ENCODE measurements around the gene PPCS.
"Not testable (repeated sequence)": the region's sequence is repeated elsewhere in the genome, so short reads cannot be mapped to it uniquely, and the experiment has no call there.

Gene PPCS

GRCh38 chr1:42453386-42453785, 3.0 kb upstream of the PPCS start:
- no peak for DNase-seq (ENCODE audit: low spot score)

GRCh38 chr1:42454403-42454802, 1.9 kb upstream of the PPCS start:
- no peak for DNase-seq (ENCODE audit: low spot score)

GRCh38 chr1:42456754-42457089, 379 bp downstream of the PPCS start:
- DNase-seq (ENCODE audit: low spot score), result peak; percentile 42

- no peak for DNase-seq (ENCODE audit: low spot score)
Measured at GRCh38 chr1:42461196-42461595, 4.9 kb downstream of the PPCS start.

- DNase-seq (ENCODE audit: low spot score), result peak; percentile 97
Measured at GRCh38 chr1:42462828-42463763, 6.8 kb downstream of the PPCS start, which contains the start of gene CCDC30. Gene CCDC30 (plus strand): TSS chr1:42463286. CDS start chr1:42480552, 17,266 bp downstream.

GRCh38 chr1:42463921-42464320, 7.6 kb downstream of the PPCS start:
- no peak for DNase-seq (ENCODE audit: low spot score)

- DNase-seq (ENCODE audit: low spot score), result no peak
Measured at GRCh38 chr1:42466030-42466429, 9.7 kb downstream of the PPCS start.

- no peak for DNase-seq (ENCODE audit: low spot score)
Measured at GRCh38 chr1:42469727-42470126, 13.4 kb downstream of the PPCS start.

- no peak for DNase-seq (ENCODE audit: low spot score)
Measured at GRCh38 chr1:42476605-42477004, 20.3 kb downstream of the PPCS start.

GRCh38 chr1:42477354-42477753, 21.0 kb downstream of the PPCS start:
- DNase-seq (ENCODE audit: low spot score), result not testable (repeated sequence)

- no peak for DNase-seq (ENCODE audit: low spot score)
Measured at GRCh38 chr1:42477775-42478174, 21.4 kb downstream of the PPCS start.

- peak; percentile 46 for DNase-seq (ENCODE audit: low spot score)
Measured at GRCh38 chr1:42479621-42480020, 23.3 kb downstream of the PPCS start.

- no peak for DNase-seq (ENCODE audit: low spot score)
Measured at GRCh38 chr1:42480921-42481320, 24.6 kb downstream of the PPCS start.

GRCh38 chr1:42482635-42483153, 26.4 kb downstream of the PPCS start:
- DNase-seq (ENCODE audit: low spot score), result no peak

GRCh38 chr1:42484382-42484781, 28.0 kb downstream of the PPCS start:
- DNase-seq (ENCODE audit: low spot score), result no peak

GRCh38 chr1:42490237-42490636, 33.9 kb downstream of the PPCS start:
- DNase-seq (ENCODE audit: low spot score), result no peak

- DNase-seq (ENCODE audit: low spot score), result not testable (repeated sequence)
Measured at GRCh38 chr1:42502031-42502430, 45.7 kb downstream of the PPCS start.

- no peak for DNase-seq (ENCODE audit: low spot score)
Measured at GRCh38 chr1:42504535-42505128, 48.3 kb downstream of the PPCS start.

- no peak for DNase-seq (ENCODE audit: low spot score)
Measured at GRCh38 chr1:42506576-42506975, 50.2 kb downstream of the PPCS start.

All from SW480 (cell line).